VCaP (cell line): ENCODE data around the gene AQP6.

Experiments used
- H3K27ac ChIP-seq: fragments of 450-650 bp; 2 replicates; pipeline ENCODE4 v1.5.1; 2017
- TF ChIP-seq, protein P1 (sequence below): fragments of 450-650 bp; conservative IDR thresholded peaks from 2 replicates; pipeline ENCODE4 v1.5.1; 2017; ENCODE audit warnings: mild to moderate bottlenecking, moderate library complexity

AQP6 gene

DNA sequence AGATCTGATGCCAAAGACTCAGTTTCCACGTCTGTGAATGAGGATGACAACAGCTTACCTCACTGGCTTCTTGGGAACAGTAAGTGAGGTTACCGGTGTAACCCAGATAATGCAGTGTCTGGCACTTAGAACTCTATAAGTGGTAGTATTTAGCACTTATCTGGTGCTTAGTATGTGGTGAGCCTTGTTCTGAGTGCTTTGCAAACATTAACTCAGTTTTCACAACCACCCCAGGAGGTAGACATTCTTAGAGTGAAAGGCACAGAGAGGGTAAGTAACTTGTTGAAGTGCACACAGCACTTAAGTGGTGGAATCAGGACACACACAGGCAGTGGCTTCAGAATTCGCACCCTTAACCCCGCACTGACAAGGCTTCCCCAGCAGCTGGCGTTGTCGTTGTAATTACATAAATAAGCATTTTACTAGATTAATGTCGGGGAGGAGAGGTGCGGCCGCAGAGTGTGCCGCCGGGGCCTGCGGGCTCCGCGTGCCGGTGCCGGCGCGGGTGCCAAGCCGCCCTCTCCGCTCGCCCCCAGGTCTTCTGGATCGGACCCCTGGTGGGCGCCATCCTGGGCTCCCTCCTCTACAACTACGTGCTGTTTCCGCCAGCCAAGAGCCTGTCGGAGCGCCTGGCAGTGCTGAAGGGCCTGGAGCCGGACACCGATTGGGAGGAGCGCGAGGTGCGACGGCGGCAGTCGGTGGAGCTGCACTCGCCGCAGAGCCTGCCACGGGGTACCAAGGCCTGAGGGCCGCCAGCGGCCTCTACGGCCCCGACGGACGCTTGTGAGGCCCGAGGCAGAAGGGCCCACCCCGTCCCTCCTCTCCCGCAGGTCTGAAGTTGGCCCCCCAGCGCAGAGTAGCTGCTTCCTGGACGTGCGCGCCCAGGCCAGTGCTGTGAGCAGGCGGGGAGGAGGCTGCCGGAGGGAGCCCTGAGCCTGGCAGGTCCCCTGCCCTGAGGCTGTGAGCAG is 17.6 kb upstream of the AQP6 start:
- TF ChIP-seq, protein P1, sequence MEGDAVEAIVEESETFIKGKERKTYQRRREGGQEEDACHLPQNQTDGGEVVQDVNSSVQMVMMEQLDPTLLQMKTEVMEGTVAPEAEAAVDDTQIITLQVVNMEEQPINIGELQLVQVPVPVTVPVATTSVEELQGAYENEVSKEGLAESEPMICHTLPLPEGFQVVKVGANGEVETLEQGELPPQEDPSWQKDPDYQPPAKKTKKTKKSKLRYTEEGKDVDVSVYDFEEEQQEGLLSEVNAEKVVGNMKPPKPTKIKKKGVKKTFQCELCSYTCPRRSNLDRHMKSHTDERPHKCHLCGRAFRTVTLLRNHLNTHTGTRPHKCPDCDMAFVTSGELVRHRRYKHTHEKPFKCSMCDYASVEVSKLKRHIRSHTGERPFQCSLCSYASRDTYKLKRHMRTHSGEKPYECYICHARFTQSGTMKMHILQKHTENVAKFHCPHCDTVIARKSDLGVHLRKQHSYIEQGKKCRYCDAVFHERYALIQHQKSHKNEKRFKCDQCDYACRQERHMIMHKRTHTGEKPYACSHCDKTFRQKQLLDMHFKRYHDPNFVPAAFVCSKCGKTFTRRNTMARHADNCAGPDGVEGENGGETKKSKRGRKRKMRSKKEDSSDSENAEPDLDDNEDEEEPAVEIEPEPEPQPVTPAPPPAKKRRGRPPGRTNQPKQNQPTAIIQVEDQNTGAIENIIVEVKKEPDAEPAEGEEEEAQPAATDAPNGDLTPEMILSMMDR, result no peak
- no peak overlapping the region for H3K27ac ChIP-seq

DNA sequence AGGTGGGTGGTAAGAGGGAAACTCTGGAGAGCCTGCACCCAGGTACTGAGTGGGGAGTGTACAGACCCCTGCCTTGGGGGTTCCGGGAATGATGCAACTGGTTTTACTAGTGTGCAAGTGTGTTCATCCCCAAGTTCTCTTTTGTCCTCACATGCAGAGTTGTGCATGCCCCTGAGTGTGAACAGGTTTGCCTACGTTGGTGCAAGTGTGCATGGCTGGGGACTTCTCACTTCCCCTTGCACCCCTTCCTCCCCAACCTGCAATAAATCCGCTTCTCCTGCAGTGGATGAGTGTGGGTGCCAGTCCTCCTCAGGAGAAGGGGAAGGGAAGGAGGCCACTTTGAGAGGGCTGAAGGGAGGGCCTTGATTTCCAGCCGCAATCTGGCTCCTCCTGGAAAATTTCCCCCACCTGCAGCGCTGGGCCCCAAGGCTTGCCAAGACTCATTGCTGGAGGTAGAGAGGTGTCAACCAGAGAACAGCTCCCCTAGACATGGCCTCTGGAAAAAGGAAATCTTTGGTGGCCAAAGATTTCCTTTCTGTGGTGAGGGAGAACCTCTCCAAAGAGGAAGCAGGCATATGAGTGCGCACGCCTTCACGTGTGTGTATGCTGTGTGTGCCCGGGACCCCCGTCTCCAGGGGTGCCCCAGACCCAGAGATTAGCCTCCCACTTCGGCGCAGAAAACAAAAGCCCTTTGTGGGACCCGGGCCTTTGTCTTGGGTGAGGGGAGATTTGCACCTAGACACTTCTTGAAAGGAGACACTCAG is 16.7 kb upstream of the AQP6 start:
- TF ChIP-seq, protein P1, result no peak
- H3K27ac ChIP-seq, result no peak overlapping the region

DNA sequence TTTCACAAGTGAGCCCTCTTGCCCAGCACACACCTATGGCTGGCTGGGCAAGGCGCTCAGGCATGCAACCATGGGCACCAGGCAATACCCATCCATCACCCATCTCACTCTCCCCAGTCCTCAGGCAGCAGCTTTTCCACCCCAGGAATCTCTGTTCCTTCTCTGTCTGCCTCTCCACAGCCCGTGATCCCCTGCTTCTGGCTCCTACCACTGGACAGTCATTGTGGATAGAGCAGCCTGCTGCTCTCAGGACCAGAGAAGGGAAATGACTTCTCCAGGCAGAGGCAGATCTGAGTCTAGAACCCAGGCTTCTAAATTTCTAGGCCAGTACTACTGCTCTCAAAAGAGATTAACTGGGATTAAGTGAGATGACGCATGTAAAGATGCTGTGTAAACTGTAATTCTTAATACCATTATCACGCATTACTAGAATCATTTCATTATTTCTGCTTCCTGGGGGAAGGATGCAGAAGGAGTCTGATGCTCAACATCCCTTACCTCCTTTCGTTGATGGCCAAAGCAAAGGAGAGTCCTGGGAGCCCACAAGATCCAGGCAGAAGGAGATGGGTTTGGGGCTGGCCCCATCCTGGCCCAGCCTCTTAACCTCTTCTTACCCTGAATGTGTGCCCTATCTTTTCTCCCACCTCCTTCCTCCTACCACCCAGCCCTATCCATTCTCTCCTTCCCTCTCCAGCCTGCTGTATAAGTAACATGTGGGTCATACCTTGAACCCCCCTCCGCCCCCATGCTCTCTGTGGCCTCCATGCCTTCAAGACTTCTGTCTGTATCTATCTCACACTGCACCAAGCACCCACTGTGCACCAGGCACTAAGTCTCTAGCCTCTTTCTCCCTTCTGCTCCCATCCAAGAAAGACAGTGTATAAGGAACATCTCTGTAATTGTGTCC is 15.8 kb upstream of the AQP6 start:
- H3K27ac ChIP-seq, result no peak overlapping the region
- TF ChIP-seq, protein P1, result no peak

DNA sequence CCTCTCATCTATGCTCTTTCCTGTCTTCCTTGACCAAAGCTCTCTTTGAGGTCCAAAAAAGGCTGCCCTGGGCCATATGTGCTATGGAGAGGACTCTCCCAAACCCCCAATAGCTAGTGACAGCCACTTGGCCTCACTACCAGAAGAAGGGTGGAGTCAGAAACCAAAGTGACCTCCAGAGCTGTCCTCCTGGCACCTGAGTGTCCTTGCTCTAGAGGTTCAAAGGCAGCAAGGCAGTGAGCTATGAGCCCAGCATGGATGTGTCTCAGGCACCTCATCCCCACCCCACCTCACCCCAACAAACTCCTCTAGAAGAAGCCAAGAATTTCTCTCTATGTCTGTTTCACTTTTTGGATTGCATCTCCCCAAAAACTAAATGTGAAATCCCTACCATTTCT is 15.2 kb upstream of the AQP6 start:
- TF ChIP-seq, protein P1, result no peak
- H3K27ac ChIP-seq, result no peak overlapping the region

DNA sequence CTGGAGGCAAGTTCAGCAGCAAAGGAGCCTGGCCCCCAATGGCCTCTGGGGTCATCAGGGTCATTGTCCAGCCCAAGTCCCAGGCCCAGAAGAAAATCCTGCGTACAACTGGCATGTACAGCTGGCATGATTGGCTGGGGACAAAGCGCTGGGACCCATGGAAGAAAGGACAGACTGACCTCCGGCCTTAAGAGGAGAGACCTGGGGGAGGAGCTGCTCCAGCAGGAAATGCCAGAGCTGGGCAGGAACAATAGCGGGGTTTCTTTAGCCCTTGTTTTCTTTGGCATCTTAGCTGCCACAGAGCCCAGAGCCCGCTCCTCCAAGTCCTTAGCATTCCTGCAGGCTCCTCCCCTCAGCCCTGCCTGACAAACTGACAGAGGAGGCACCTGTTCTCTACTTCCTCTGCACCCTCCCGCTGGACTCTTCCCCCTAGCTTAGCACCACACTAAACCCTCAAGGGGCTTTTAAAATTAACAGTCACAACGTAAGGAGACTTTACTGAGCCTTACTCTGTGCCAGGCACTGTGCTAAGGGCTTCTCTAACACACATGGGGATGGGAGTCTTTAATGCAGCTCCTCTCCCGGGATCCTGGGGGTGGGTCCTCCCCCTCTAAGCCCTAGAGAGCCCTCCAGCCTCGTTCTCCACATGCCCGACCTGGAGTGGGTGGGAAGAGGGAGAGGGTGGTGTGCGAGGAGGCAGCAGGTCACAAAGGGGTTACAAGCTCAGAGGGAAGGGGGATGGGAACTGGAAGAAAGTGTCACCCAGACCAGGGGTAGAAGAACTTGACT is 12.9 kb upstream of the AQP6 start:
- TF ChIP-seq, protein P1, result no peak
- H3K27ac ChIP-seq, result no peak overlapping the region; the same call in 1 of the 2 replicates

DNA sequence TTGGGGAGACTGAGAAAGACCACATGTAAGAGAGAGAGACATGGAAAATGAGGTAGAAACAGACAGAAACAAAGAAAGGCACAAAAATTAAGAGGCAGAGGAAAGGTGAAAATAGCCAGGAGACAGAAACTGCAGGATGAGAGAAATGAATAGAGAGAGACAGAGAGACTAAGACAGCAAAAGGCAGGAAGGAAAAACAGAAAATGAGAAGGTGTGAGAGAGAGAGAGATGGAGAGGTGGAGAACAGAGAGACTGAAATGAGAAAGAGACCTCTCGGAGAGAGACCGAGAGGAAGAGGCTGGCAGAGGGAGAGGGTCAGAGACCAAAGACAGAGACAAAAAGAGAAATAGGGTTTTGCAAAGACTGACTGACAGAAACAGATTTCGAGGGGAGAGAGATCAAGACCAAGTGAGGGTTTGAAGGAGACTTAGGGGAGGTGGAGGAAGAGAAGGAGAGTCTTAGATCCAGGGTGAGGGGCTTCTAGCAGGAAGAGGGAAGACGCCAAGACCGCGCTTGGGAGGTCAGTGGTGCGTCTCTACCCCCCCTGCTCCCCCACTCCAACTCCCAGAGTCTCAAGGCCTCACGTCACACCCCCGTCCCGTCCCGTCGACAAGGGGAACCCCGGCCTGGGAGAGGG is 12.2 kb upstream of the AQP6 start:
- no peak overlapping the region; the same call in 1 of the 2 replicates for H3K27ac ChIP-seq
- TF ChIP-seq, protein P1, result no peak
